GM23248 (cell line): ENCODE data around the gene FER. TPM values are rescaled to one million over a fixed set of nuclear protein-coding genes. Genes with fewer than 3 reads are reported as not detected.

Experiments used
- DNase-seq: peaks from one replicate; pipeline ENCODE4 v3.0.0-alpha.2; 2015
- H2AFZ ChIP-seq: fragments of 200-600 bp; sonication (generic); 2 replicates; pipeline ENCODE4 v1.6.1; 2016; ENCODE audit warnings: antibody characterized with exemption
- H3F3A ChIP-seq: fragments of 200-600 bp; sonication (generic); 2 replicates; pipeline ENCODE4 v1.6.1; 2016; ENCODE audit warnings: mild to moderate bottlenecking, antibody characterized with exemption, mixed run types; ENCODE audit not compliant: insufficient read depth
- H3K27ac ChIP-seq: fragments of 200-600 bp; sonication (generic); 2 replicates; pipeline ENCODE4 v1.5.1; 2016; ENCODE audit warnings: mild to moderate bottlenecking
- H3K27me3 ChIP-seq: fragments of 200-600 bp; sonication (generic); replicated peaks from 2 replicates; pipeline ENCODE4 v1.6.1; 2016; ENCODE audit warnings: mild to moderate bottlenecking; ENCODE audit not compliant: insufficient read depth
- H3K36me3 ChIP-seq: fragments of 200-600 bp; sonication (generic); 2 replicates; pipeline ENCODE4 v1.6.1; 2016; ENCODE audit warnings: low read depth, mild to moderate bottlenecking
- H3K4me1 ChIP-seq: fragments of 200-600 bp; sonication (generic); 2 replicates; pipeline ENCODE4 v1.6.1; 2016; ENCODE audit warnings: mild to moderate bottlenecking; ENCODE audit not compliant: insufficient read depth
- H3K4me2 ChIP-seq: fragments of 200-600 bp; sonication (generic); one replicate; pipeline ENCODE4 v1.6.1; 2016; ENCODE audit warnings: mild to moderate bottlenecking; ENCODE audit not compliant: unreplicated experiment
- H3K4me3 ChIP-seq: fragments of 200-600 bp; sonication (generic); 2 replicates; pipeline ENCODE4 v1.5.1; 2016; ENCODE audit warnings: mild to moderate bottlenecking
- H3K79me2 ChIP-seq: fragments of 200-600 bp; sonication (generic); 2 replicates; pipeline ENCODE4 v1.6.1; 2016; ENCODE audit warnings: mild to moderate bottlenecking; ENCODE audit not compliant: insufficient read depth
- H3K9ac ChIP-seq: fragments of 200-600 bp; sonication (generic); 2 replicates; pipeline ENCODE4 v1.6.1; 2016; ENCODE audit warnings: mild to moderate bottlenecking
- H3K9me2 ChIP-seq: fragments of 200-600 bp; sonication (generic); 2 replicates; pipeline ENCODE4 v1.6.1; 2016; ENCODE audit warnings: mixed run types, mild to moderate bottlenecking, moderate library complexity; ENCODE audit not compliant: insufficient read depth
- H3K9me3 ChIP-seq: fragments of 200-600 bp; sonication (generic); one replicate; pipeline ENCODE4 v1.6.1; 2017; ENCODE audit warnings: low read depth
- H4K20me1 ChIP-seq: fragments of 200-600 bp; sonication (generic); 2 replicates; pipeline ENCODE4 v1.6.0; 2016; ENCODE audit not compliant: insufficient read depth
- EZH2 ChIP-seq: fragments of 200-600 bp; sonication (generic); IDR thresholded peaks from 2 replicates; pipeline ENCODE4 v1.6.1; 2018; ENCODE audit warnings: antibody characterized with exemption, mild to moderate bottlenecking; ENCODE audit not compliant: insufficient read depth, poor library complexity, severe bottlenecking
- EZH2phosphoT487 ChIP-seq: fragments of 200-600 bp; sonication (generic); IDR thresholded peaks from 2 replicates; pipeline ENCODE4 v1.6.1; 2018; ENCODE audit warnings: antibody characterized with exemption, moderate library complexity, mild to moderate bottlenecking, low read depth; ENCODE audit not compliant: insufficient read depth
- WGBS, 2 experiments: methylation state at CpG; one replicate each; pipeline ENCODE4 v1.1.6; 2015 to 2017; ENCODE audit warnings: low lambda C conversion rate in 2 of 2, low coverage in 1 of 2; ENCODE audit errors: missing lambda C conversion rate in 2 of 2; 5-methylcytosine and 5-hydroxymethylcytosine counted together
- in situ Hi-C: fragments of 300-500 bp; cut with MboI; formaldehyde crosslinking; loops from 2 replicates; pipeline ENCODE4 v1.15.0; 2020
- polyA plus RNA-seq: library from polyadenylated mRNA; unstranded; fragments of >200 nt; fragmentation: Nextera tagmentation; extraction: Ambion mirVana; gene quantifications from 2 replicates; pipeline ENCODE4 v1.2.1, GENCODE V29; 2016
- total RNA-seq: library from RNA; depleted of rRNA; stranded (reverse); fragments of >200 nt; shearing (Covaris generic); gene quantifications from 2 replicates; pipeline ENCODE4 v1.2.3, GENCODE V29; 2014

FER gene
- total and polyA plus RNA-seq, 2 experiments from 2014 or later, result 16.6 to 24.9 TPM

- Histone ChIP-seq H3K9me3 (no peaks in the 10 kb centered on the region), H3K4me1 (peaks cover 6% of the 10 kb centered on the region; the same call in 1 of the 2 replicates), H4K20me1 (no peaks in the 10 kb centered on the region), H3K4me3 (no peak overlapping the region), H2AFZ (no peak overlapping the region), H3K9me2 (no peaks in the 10 kb centered on the region), H3K36me3 (no peaks in the 10 kb centered on the region), H3K4me2 (no peak overlapping the region), H3K27me3 (no peaks in the 10 kb centered on the region), H3K27ac (no peak overlapping the region), H3K9ac (no peak overlapping the region), H3K79me2 (no peaks in the 10 kb centered on the region), H3F3A (no peaks in the 10 kb centered on the region)
- TF ChIP-seq EZH2 (no peak), EZH2phosphoT487 (no peak)
- no peak for DNase-seq
- WGBS, 2 experiments, result 28 to 33% methylated on average over 5 of the region's 5 CpGs
- in situ Hi-C loops, result no loop called here
These were observed 452.3 kb downstream of the FER start for GRCh38 chr5:109199799-109200620.

- Histone ChIP-seq H4K20me1 (no peaks in the 10 kb centered on the region), H3K36me3 (no peaks in the 10 kb centered on the region), H3K4me2 (no peak overlapping the region), H3K4me3 (no peak overlapping the region), H3K79me2 (no peaks in the 10 kb centered on the region), H2AFZ (no peak overlapping the region), H3K9me3 (no peaks in the 10 kb centered on the region), H3F3A (no peaks in the 10 kb centered on the region), H3K4me1 (no peaks in the 10 kb centered on the region), H3K9me2 (no peaks in the 10 kb centered on the region), H3K9ac (no peak overlapping the region), H3K27me3 (no peaks in the 10 kb centered on the region), H3K27ac (no peak overlapping the region)
- in situ Hi-C loops, result no loop called here
- 60 to 68% methylated on average over 3 of the region's 3 CpGs for WGBS, 2 experiments
- DNase-seq, result no peak
- TF ChIP-seq EZH2, result no peak
- TF ChIP-seq EZH2phosphoT487, result no peak
These were observed 467.3 kb downstream of the FER start for GRCh38 chr5:109215040-109215439.

- TF ChIP-seq EZH2 (no peak), EZH2phosphoT487 (no peak)
- Histone ChIP-seq H3K27ac (no peak overlapping the region), H3K9me2 (no peaks in the 10 kb centered on the region), H3K9ac (no peak overlapping the region), H2AFZ (no peak overlapping the region), H3K4me2 (no peak overlapping the region), H3K27me3 (no peaks in the 10 kb centered on the region), H3K36me3 (no peaks in the 10 kb centered on the region), H3K9me3 (no peaks in the 10 kb centered on the region), H3K4me1 (no peaks in the 10 kb centered on the region), H4K20me1 (no peaks in the 10 kb centered on the region), H3K79me2 (no peaks in the 10 kb centered on the region), H3F3A (no peaks in the 10 kb centered on the region), H3K4me3 (no peak overlapping the region)
- WGBS, 2 experiments, result 28 to 31% methylated on average over 4 of the region's 4 CpGs
- DNase-seq, result no peak
- in situ Hi-C loops, result no loop called here
These were observed 471.1 kb downstream of the FER start for GRCh38 chr5:109218818-109219217.

- Histone ChIP-seq H3K4me3 (no peak overlapping the region), H3K4me2 (no peak overlapping the region), H3K9ac (no peak overlapping the region), H3F3A (no peaks in the 10 kb centered on the region), H3K9me3 (no peaks in the 10 kb centered on the region), H2AFZ (no peak overlapping the region), H3K36me3 (no peaks in the 10 kb centered on the region), H3K27me3 (no peaks in the 10 kb centered on the region), H3K27ac (no peak overlapping the region), H3K79me2 (no peaks in the 10 kb centered on the region), H4K20me1 (no peaks in the 10 kb centered on the region), H3K9me2 (no peaks in the 10 kb centered on the region), H3K4me1 (no peaks in the 10 kb centered on the region)
- in situ Hi-C loops, result no loop called here
- WGBS, 2 experiments, result 78 to 81% methylated on average over 9 of the region's 9 CpGs
- TF ChIP-seq EZH2, result no peak
- TF ChIP-seq EZH2phosphoT487, result no peak
- no peak for DNase-seq
These were observed 475.8 kb downstream of the FER start for GRCh38 chr5:109223531-109223930.
